Loucy (cell line): Measurements from ENCODE around the gene ATF7IP.

Experiments
- H2AFZ ChIP-seq: fragments of 200-600 bp; sonication (generic); 2 replicates; pipeline ENCODE4 v1.6.0; 2016; ENCODE audit warnings: antibody characterized with exemption, mild to moderate bottlenecking, low read length, moderate library complexity
- H3F3A ChIP-seq: fragments of 200-600 bp; 2 replicates; pipeline ENCODE4 v1.6.0; 2016; ENCODE audit warnings: antibody characterized with exemption, low read depth, mild to moderate bottlenecking
- H3K27me3 ChIP-seq: fragments of 200-600 bp; sonication (generic); 2 replicates; pipeline ENCODE4 v1.6.1; 2014; ENCODE audit warnings: low read length, mild to moderate bottlenecking; ENCODE audit not compliant: insufficient read depth, poor library complexity, severe bottlenecking
- H3K36me3 ChIP-seq: fragments of 200-600 bp; sonication (generic); 2 replicates; pipeline ENCODE4 v1.6.1; 2016; ENCODE audit warnings: low read length; ENCODE audit not compliant: insufficient read depth
- H3K4me1 ChIP-seq: fragments of 200-600 bp; sonication (generic); 2 replicates; pipeline ENCODE4 v1.5.1; 2014; ENCODE audit warnings: low read length, mild to moderate bottlenecking; ENCODE audit not compliant: insufficient read depth, poor library complexity, severe bottlenecking
- H3K4me2 ChIP-seq: fragments of 200-600 bp; sonication (generic); 2 replicates; pipeline ENCODE4 v1.6.0; 2014; ENCODE audit warnings: antibody characterized with exemption, low read length, low read depth, mild to moderate bottlenecking; ENCODE audit not compliant: poor library complexity, severe bottlenecking
- H3K4me3 ChIP-seq: fragments of 200-600 bp; sonication (generic); 2 replicates; pipeline ENCODE4 v1.5.1; 2014; ENCODE audit warnings: low read length, mild to moderate bottlenecking, mixed read lengths; ENCODE audit not compliant: poor library complexity, severe bottlenecking
- H3K79me2 ChIP-seq: fragments of 200-600 bp; sonication (generic); 2 replicates; pipeline ENCODE4 v1.6.1; 2014; ENCODE audit warnings: low read length; ENCODE audit not compliant: insufficient read depth
- H3K9ac ChIP-seq: fragments of 200-600 bp; sonication (generic); 2 replicates; pipeline ENCODE4 v1.6.0; 2014; ENCODE audit warnings: mild to moderate bottlenecking, low read depth, low read length, moderate library complexity; ENCODE audit not compliant: poor library complexity, severe bottlenecking
- H3K9me2 ChIP-seq: fragments of 200-600 bp; sonication (generic); replicated peaks from 2 replicates; pipeline ENCODE4 v1.6.1; 2016; ENCODE audit warnings: low read depth, low read length, mixed read lengths
- H3K9me3 ChIP-seq: fragments of 200-600 bp; sonication (generic); 2 replicates; pipeline ENCODE4 v1.6.1; 2014; ENCODE audit warnings: mild to moderate bottlenecking, antibody characterized with exemption, low read length, low read depth; ENCODE audit not compliant: insufficient read depth
- H4K20me1 ChIP-seq: fragments of 200-600 bp; sonication (generic); 2 replicates; pipeline ENCODE4 v1.6.0; 2014; ENCODE audit warnings: antibody characterized with exemption, low read length, mild to moderate bottlenecking; ENCODE audit not compliant: insufficient read depth, poor library complexity, severe bottlenecking
- EZH2phosphoT487 ChIP-seq: fragments of 200-600 bp; IDR thresholded peaks from 2 replicates; pipeline ENCODE4 v1.6.1; 2018; ENCODE audit warnings: antibody characterized with exemption, mild to moderate bottlenecking, moderate library complexity, borderline replicate concordance
- TF ChIP-seq, protein P1 (sequence below): fragments of 200-600 bp; sonication (generic); conservative IDR thresholded peaks from 2 replicates; pipeline ENCODE4 v1.5.1; 2014; ENCODE audit warnings: mild to moderate bottlenecking, antibody characterized with exemption, low read length

The ATF7IP gene

DNA sequence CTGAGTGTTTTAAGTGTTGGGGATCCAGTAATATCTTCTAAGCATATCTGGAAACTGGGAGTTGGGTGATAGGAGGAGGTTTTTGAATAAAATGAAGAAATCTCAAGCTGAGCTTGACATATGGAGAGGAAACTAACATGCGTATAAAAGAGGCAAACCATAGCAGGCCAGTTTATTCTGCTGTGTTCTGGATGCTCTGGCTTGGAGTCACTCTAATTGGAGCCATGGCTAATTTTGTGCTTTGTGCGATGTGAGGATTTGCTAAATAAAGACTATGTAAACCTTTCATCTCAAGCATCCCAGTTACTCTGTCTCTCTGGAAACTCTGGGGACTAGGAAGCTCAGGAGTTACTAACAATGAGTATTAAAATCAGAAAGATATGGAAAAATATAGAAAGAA is 66.5 kb downstream of the ATF7IP start:
- no peaks in the 10 kb centered on the region for H3K9me2 ChIP-seq
- H3K4me1 ChIP-seq: peaks cover 10% of the 10 kb centered on the region

DNA sequence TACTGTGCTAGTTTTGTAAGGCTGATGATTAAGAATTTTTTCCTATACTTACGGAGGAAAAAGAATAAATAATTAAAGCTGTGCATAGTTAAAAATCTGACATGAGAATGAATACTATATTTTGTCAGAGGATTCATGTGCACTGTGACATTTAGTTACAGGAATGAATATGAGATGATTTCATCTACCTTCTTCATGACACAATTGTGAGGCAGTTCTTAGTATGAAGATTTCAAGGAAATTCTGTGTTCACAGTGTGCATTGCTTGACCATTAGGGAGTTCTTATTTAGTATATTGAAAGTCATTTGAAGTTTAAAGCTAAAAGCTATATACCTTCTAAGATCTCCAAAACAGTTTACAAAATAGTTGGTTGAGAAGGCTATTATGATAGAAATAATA is 70.1 kb downstream of the ATF7IP start:
- Histone ChIP-seq H3K9me2 (no peaks in the 10 kb centered on the region), H4K20me1 (peaks cover 54% of the 10 kb centered on the region), H3K4me2 (no peak overlapping the region), H3K9me3 (0 out of 2 replicates have a peak, but pooled peaks cover under 1% of the 10 kb centered on the region), H3K27me3 (no peaks in the 10 kb centered on the region), H3F3A (no peaks in the 10 kb centered on the region), H3K36me3 (peaks cover 73% of the 10 kb centered on the region), H3K4me3 (no peak overlapping the region), H3K9ac (no peak overlapping the region), H2AFZ (no peak overlapping the region), H3K79me2 (peaks cover 55% of the 10 kb centered on the region), H3K4me1 (no peaks in the 10 kb centered on the region)
- no peak for TF ChIP-seq EZH2phosphoT487
- TF ChIP-seq, protein P1, sequence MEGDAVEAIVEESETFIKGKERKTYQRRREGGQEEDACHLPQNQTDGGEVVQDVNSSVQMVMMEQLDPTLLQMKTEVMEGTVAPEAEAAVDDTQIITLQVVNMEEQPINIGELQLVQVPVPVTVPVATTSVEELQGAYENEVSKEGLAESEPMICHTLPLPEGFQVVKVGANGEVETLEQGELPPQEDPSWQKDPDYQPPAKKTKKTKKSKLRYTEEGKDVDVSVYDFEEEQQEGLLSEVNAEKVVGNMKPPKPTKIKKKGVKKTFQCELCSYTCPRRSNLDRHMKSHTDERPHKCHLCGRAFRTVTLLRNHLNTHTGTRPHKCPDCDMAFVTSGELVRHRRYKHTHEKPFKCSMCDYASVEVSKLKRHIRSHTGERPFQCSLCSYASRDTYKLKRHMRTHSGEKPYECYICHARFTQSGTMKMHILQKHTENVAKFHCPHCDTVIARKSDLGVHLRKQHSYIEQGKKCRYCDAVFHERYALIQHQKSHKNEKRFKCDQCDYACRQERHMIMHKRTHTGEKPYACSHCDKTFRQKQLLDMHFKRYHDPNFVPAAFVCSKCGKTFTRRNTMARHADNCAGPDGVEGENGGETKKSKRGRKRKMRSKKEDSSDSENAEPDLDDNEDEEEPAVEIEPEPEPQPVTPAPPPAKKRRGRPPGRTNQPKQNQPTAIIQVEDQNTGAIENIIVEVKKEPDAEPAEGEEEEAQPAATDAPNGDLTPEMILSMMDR: no peak

More for the DNA sequence above, 66.5 kb downstream of the ATF7IP start:
- Histone ChIP-seq H3K4me3 (no peak overlapping the region), H3F3A (no peaks in the 10 kb centered on the region), H3K9ac (no peak overlapping the region), H3K27me3 (no peaks in the 10 kb centered on the region), H3K9me3 (peaks cover 7% of the 10 kb centered on the region; the same call in 1 of the 2 replicates), H3K4me2 (no peak overlapping the region), H3K36me3 (peaks cover 70% of the 10 kb centered on the region), H2AFZ (no peak overlapping the region), H3K79me2 (peaks cover 88% of the 10 kb centered on the region), H4K20me1 (peaks cover 81% of the 10 kb centered on the region)
- TF ChIP-seq EZH2phosphoT487: no peak
- TF ChIP-seq, protein P1: no peak

DNA sequence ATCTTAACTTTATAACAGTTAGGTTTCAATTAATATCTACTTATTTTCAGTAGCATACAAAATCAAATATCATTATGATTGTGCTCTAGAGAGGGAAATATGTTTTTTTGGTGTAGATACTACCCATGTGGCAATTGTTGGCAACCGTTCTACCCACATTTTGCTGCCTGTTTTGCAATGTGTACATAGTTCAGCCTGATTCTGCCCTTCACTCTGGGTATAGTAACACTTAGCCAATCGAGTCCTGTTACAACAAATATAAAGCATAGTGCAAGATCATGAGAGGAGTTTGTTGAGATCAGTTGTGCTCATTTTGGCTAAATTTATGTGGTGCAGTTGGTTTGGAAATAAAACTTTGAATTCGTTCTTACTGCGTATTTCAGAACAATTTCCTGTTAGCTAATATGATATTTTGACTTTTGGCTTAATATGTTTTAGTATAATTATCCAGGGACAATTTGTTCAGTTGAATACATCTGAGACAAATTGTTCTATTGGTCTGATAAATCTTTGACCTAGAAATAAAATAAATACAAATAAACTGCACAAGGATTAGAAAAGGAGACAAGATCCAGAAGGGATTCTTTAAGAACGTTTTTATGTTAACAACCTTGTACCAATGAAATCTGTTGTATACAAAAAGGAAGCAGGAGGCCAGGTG is 76.9 kb downstream of the ATF7IP start:
- no peak for TF ChIP-seq EZH2phosphoT487
- TF ChIP-seq, protein P1: no peak
- H3K36me3 ChIP-seq: peaks cover 82% of the 10 kb centered on the region

More for the DNA sequence above, 76.9 kb downstream of the ATF7IP start:
- no peaks in the 10 kb centered on the region for H3K4me1 ChIP-seq
- H3K9me2 ChIP-seq: no peaks in the 10 kb centered on the region
- H3K9ac ChIP-seq: no peak overlapping the region
- no peak overlapping the region for H2AFZ ChIP-seq
- no peaks in the 10 kb centered on the region for H3F3A ChIP-seq
- no peak overlapping the region for H3K4me2 ChIP-seq
- H3K79me2 ChIP-seq: peaks cover under 1% of the 10 kb centered on the region; the same call in 1 of the 2 replicates
- peaks cover 29% of the 10 kb centered on the region for H4K20me1 ChIP-seq
- H3K27me3 ChIP-seq: no peaks in the 10 kb centered on the region
- H3K4me3 ChIP-seq: no peak overlapping the region
- H3K9me3 ChIP-seq: no peaks in the 10 kb centered on the region
